ENCODE data around the gene NINJ1.

The NINJ1 gene, protein sequence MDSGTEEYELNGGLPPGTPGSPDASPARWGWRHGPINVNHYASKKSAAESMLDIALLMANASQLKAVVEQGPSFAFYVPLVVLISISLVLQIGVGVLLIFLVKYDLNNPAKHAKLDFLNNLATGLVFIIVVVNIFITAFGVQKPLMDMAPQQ

DNA sequence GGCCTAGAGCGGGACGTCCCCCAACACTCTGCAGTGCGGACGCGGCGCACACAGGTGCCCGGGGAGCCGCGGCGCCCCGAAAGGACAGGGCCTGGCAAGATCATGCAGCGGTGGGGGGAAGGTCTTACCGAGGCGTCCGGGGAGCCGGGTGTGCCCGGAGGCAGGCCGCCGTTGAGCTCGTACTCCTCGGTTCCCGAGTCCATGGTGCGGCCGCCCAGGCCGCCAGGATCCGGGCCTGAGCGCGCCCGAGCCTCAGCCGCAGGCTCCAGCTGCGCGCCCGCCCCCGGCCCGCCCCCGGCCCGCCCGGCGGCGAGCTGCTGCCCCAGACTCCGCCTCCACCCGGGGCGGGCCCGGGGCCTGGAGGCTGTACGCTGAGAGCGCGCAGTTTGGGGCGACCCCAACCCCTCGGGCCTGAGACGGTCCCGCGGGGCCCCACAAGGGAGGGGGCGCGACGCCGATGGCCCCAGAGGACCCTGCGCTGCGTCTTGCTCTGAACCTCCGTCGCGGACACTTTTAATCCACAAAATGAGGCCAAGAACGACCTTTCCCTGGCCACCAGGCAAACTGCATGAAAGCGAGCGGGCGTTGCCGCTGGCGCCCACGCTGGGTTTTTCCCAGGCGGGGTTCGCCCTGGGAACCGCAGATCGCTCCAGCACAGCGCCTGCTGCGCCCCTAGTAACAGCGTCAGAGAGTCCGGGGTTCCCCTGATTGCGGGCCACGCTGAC lies at the start of gene NINJ1:
Gene NINJ1 (minus strand): TSS at position 237 of the 725 bp plus-strand sequence. CDS start 34 bp downstream, at position 203.
- peak; percentile 64 for DNase-seq (ENCODE audit: extremely low spot score, insufficient read length, low read depth)
- FAIRE-seq, result peak; percentile 80

DNA sequence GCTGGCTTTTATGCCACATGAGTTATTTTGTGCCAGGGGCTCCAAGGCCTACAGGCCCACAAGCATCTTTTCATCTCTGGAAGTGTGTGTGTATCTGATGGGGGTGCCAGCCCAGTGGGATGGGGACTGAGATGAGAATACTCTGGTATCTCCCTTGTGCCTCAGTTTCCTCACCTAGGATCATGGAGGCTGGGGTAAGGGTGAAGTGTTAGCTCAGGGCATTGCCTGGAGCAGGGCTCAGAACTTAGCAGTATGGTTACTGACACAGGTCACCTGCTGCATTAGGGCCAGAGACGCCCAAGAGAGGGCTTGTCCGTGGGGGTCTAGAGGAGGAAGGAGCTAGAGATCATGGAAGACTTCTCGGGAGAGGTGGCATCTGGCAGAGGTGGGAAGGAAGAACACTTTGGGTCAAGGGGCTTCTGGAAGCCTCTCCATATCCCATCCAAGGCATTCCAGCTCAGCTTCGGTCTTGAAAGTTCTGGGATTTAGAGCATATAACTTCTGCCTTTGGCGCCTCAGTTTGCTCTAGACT lies 49.1 kb upstream of the NINJ1 start:
- FAIRE-seq (no peak), DNase-seq (ENCODE audit: extremely low spot score, insufficient read length, low read depth) (no peak)

DNA sequence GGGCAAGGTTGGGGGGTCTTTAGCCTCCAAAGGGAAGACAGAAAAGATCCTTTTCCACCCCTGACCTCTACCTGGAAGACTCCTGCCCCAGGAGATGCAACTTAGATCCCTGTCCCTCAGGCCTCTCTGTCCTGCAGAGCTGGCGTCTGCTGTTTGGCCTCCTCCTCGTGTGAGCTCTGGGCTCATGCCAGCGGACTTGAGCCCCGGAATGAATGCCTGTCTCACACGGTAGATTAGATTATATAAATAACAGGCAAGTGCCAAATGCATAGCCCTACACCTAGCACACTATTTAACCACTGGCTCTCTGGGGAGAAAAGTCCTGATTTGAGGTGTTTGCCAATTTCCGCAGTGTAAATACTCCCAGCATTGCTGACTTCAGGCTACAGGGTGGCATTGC lies 48.5 kb upstream of the NINJ1 start:
- DNase-seq (ENCODE audit: extremely low spot score, insufficient read length, low read depth) (no peak), FAIRE-seq (no peak)

DNA sequence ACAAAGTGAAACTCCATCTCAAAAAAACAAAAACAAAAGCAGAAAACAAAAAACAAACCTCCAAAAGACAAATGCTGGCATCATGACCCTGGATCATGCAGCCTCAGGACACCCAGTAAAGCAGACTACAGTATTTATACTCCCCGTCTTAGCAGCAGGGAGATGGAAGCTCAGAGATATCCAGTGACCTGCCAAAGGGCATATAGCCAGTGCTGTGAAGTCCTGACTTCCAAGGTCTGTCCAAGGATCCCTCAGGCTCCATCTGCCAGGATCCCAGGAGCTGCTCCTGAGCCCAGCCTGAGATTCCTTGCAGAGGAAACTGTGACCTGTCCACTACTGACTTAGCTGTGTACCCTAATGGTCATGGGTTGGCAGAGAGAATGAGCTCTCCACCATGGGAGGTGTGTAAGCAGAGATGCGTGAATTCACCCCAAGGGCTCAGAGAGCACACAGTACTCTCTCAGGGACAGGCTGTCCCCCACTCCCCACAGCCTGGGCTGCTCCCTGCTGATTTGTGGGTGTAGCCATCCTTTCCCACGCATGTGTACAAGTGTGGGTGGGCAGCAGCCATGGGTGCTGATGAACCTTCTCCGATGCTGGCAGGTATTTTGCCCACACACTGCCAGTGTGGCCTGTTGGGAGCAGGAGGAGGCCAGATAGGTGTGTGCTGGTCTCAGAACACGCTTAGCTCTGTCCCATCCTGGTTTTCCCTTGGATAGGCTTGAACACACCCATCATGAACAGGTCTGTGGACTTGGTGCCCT lies 47.8 kb upstream of the NINJ1 start:
- FAIRE-seq (no peak), DNase-seq (ENCODE audit: extremely low spot score, insufficient read length, low read depth) (no peak)

DNA sequence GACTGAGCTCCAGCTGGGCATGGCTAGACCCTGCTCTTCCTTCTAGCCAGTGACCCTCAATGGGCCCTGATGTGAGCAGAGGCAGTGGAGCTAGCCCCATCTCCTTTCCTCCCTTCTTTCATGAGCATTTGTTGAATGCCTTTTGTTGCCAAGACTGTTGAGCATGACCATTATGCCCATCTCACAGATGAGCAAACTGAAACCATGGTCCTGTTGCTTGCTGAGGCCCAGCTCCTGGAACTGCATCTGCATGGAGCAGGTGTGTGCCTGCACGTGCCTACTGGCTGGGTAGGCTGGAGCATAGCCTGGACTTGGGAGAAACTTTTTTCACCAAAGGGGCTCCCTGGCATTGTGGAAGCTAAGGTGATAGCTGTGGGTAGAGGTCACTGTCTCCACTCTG lies 46.9 kb upstream of the NINJ1 start:
- FAIRE-seq, result no peak
- DNase-seq (ENCODE audit: extremely low spot score, insufficient read length, low read depth), result no peak

DNA sequence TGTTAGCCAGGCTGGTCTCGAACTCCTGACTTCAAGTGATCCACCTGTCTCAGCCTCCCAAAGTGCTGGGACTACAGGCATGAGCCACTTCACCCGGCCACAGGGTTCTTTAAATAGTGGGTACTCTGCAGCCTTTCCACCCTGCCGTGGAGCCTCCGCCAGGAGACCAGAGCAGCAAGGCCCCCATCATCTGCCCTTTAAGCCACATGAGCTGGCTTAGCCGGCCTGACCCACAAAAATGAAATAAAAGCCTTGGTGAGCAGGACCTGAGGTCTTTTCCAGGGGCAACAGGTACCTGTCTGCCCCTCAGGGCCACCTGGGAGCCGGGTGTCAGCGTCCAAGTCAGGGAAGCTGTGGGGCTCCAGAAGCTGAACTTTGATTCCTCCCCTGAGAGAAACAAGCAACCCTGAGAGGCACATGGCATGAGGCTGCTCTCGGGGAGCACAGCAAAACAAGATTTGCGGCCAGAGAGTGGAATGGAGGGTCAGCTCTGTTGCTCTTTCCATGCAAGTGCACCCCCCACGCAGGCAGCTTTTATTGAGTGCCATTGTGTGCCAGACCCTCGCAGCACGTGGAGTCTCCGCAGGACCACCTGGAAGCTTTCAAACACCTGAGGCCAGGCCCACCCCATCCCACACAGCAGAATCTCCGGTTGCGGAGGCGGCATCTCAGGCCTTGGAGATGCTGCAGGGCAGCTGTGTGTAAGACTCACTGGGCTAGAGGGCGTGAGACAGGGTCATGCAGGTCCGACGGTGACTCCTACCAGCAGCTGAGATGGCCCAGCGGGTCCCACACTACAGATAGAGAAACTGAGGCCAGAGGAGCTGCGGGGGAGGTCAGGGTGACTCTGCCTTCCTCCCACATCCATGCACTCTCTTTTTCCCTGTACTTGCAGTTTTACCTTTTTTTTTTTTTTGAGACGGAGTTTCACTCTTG lies 45.1 kb upstream of the NINJ1 start:
- FAIRE-seq (no peak), DNase-seq (ENCODE audit: extremely low spot score, insufficient read length, low read depth) (no peak)

DNA sequence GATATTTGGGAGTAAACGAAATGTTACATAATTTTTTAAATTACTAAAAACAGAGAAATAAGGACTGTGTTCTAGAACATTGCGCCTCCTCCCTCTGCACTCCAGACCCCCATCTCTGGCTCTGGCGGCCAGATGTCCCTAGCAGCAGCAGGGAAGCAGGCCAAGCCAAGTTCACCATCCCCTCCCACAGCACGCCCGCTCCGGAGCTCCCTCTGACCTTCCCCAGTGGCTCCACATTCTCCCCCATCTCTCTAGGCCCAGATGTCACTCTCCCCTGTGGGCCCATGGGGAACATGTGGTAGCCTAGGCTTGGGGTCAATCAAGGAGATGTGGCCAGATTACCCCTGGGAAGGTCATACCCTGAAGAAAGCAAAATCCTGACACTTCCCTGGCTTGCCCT lies 43.6 kb upstream of the NINJ1 start:
- FAIRE-seq (no peak), DNase-seq (ENCODE audit: extremely low spot score, insufficient read length, low read depth) (no peak)

DNA sequence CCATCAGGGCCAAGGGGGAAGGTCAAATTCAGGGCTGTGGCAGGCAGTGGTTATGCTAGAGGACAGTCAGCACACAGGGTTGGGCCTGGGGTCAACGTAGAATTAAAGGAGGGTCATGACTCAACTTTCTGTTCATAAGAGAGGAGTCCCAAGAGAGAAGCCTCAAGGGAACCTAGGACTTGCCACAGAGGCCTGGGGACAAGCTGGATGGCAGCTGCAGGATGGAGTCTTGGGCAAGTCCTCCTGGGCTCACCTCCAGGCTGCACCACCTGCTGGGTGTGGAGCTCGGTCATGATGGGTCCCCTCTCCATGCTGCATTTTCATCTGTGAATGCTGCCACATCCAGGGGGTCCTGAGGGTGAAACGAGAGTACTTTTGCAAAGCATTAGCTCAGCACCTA lies 40.9 kb upstream of the NINJ1 start:
- DNase-seq (ENCODE audit: extremely low spot score, insufficient read length, low read depth), result no peak
- no peak for FAIRE-seq

DNA sequence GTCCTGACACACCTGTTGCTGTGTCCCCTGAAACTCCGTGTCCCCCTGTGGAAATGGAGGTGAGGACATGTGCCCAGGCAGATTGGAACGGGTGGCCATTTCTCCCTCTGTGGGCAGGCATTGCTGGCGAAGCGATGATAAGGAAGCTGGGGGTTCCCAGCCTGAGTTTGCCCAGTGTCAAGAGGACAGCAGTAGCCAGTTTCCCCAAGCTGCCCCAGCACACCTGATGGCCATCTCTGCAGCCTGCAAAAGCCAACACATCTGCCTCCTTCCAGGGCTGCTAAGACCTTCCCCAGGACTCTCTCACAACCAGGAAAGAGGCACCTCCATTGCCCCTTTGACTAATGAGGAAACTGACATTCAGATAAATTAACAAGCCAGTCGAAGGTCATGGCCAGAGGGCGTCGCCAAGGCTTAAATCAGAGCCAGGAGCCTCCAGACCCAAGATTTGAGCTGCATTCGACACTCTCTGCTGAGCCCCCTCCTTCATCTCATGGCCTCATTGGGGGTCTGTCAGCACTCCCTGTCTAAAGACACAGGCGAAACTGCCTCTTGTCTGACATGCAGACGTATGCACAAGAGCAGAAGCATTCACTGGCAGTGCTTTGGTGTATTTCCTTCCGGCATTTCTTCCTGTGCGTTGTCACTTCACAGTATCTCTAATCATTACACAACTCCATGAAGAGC lies 39.5 kb upstream of the NINJ1 start:
- DNase-seq (ENCODE audit: extremely low spot score, insufficient read length, low read depth) (no peak), FAIRE-seq (no peak)

DNA sequence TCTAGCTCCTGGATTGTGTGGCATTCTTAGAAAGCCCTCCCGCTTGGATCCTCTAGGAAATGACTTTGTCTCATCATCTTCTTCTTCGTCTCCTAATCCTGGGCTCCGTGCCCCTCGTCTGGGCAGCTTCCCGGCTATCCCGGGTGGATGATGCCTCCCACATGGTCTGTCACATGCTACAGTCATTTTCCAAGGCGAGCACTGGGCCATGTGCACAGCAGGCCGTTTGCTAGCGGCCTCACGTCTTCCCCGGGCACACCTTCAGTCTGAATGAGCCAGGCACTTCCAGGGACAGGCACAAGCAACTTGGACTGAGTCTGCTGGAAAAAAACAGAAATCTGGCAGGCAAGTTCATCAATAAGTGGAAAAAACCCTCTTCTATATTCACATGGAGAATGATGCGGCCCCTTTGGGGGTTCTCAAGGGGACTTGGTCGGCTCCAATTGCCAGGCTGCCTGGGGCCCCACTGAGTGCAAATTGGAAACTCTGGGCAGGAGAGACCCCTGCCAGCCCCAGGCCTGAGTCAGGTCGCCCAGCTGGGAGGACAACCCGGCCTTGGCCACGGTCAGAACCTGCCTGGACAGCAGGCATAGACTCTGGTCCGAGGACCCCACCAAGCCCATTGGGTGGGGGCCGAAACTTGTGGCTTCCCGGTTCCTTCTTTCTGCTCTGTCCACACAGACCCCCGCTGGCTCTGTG lies 38.8 kb upstream of the NINJ1 start:
- no peak for FAIRE-seq

DNA sequence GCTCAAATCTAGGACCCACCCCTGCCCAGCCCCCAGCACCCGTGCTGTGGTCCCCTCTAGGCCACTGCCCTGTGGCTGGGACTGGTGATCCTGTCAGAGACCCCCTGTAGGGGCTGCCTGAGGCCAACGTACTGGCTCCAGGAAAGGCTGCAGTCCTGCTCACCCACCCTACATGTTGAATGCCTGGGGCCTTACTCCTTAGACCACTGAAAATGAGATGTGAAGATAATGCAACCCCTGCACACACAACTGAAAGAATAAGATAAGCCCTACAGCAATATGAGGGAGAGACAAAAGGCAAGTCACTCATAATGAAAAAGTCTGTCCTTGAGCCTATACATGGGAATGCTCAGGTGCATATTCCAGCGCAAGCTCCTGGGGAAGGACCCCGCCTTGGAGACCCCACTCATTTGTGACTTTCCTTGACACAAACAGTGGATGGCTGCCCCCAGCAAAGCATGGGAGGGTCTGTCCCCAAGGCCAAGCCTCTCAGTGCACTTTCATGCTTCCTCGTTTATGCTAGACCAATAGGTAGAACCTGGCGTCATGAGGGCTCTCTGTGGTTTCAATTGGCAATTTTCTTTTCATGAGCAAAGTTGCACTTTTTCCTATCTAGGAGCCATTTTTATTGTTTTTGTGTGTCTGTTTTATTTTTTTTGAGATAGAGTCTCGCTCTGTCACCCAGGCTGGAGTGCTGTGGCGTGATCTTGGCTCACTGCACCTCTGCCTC lies 37.4 kb upstream of the NINJ1 start:
- no peak for FAIRE-seq

More for the DNA sequence above, 38.8 kb upstream of the NINJ1 start:
- no peak for DNase-seq (ENCODE audit: extremely low spot score, insufficient read length, low read depth)

DNA sequence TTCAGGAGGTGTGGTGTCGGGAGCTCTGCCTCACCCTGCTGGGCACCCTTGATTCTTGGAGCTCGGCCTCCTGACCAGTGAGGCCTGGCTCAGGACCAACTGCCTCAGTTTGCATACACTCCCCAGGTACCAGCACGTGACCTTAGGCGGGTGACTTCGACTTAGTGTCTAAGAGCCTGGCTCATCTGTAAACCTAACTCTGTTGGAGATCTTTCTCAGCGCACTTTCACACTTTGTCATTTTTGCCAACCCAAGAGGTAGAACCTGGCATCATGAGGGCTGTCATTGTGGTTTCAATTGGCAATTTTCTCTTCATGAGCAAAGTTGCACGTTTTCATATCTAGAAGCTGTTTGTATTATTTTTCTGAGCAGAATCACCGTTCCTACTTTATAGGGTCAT lies 36.5 kb upstream of the NINJ1 start:
- DNase-seq (ENCODE audit: extremely low spot score, insufficient read length, low read depth), result no peak
- no peak for FAIRE-seq

More for the DNA sequence above, 37.4 kb upstream of the NINJ1 start:
- DNase-seq (ENCODE audit: extremely low spot score, insufficient read length, low read depth), result no peak

DNA sequence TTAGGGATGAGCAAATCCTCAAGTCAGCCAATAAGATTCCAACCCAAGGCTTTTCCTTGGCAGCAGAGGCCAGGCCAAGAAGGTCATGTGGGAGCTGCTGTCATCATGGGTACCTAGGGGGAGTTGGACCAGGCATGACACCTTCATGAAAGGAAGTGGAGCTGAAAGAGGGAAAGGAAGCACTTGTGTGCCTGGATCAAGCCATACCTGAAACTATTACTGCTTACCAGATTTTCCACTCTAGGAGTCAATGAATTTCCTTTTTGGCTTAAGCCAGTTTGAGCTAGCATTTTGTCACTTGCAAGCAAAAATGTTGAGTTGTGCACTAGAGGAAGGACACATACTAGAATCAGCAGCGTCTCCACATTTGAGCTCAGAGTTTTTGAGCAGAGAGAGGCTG lies 35.4 kb upstream of the NINJ1 start:
- no peak for FAIRE-seq
- no peak for DNase-seq (ENCODE audit: extremely low spot score, insufficient read length, low read depth)

DNA sequence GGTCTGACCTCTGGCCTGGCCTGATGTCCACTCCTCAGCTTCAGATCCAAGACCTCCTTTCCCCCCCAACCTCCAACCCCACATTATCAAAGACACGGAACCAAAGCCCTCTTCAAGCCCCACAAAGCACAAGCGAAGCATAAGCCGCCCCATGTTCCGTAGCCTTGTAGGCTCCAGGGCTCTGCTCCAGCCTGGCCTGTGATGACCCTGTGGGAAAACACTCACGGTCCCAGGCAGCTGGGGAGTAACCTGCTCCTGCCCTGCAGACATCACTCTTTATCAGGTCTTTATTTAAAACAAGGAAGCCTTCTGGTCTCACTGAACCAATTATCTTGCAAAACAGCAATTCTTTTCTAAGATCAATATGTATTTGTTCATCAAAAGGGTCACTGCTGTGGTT lies 34.5 kb upstream of the NINJ1 start:
- DNase-seq (ENCODE audit: extremely low spot score, insufficient read length, low read depth), result no peak
- no peak for FAIRE-seq

DNA sequence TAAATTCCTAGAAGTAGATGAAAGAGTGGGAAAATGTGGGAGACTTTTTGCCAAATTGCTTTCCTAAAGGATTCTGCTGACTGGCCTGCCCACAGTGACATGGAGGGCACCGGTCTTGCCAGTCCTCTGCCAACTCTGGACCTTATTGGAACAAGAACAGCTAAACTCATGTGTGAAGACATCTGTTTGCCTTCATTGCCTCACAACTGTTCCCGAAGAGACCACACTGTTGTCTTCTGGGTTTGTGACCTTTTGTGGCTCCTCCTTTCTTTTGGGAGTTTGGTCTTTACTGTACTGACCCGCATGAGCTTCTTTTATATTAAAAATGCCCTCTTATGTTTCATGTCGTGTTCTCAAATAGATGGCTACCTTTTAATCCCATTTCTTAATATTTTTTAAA lies 33.8 kb upstream of the NINJ1 start:
- DNase-seq (ENCODE audit: extremely low spot score, insufficient read length, low read depth) (no peak), FAIRE-seq (no peak)

DNA sequence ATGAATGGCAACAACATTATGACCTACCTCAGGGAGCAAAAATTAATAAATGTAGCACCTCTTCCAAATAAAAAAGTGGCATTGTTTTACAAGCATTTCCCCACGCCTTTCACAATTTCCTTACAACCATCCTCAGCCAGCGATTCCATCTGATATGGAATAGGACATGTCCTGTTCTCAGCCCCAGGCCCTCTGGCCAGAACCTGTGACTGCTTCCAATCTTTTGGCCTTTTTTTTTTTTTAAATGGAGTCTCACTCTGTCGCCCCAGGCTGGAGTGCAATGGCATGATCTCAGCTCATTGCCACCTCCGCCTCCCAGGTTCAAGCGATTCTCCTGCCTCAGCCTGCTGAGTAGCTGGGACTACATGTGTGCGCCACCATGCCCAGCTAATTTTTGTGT lies 33.1 kb upstream of the NINJ1 start:
- FAIRE-seq (no peak), DNase-seq (ENCODE audit: extremely low spot score, insufficient read length, low read depth) (no peak)

DNA sequence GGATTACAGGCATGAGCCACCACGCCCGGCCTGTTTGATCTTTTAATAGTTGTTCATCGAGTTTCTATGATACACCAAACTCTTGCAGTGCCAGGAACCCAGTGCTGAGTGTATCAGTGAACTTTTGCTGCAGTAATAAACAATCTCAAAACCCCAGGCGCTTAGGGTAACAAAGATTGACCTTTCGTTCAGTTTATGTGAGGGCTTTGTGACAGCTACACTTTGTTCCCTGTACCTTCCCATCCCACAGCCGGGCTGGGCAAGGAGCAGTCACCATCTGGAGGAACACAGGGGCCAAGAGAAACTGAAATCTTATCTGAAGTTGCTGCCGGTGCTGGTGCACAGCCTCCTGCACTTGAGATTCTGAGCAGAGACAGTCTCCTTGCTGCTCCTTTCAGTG lies 32.6 kb upstream of the NINJ1 start:
- FAIRE-seq (no peak), DNase-seq (ENCODE audit: extremely low spot score, insufficient read length, low read depth) (no peak)

DNA sequence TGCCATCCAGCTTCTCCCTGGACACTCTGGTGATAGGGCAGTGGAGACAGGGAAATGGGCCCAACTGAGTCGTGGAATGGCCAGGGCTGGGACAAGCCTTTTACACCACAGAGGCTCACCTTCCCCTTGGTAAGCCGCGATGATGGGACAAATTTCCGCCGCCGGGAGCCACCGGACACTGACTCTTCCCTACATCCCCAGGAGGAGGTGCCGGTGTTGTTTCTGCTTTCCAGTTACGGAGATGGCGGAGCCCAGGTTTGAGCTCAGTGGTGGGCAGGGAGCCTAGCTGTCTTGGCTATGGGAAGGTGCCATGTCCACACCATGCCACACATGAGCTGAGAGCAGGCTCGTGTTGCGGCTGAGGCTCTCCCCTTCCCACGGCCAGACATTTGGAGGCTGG lies 30.0 kb upstream of the NINJ1 start:
- no peak for DNase-seq (ENCODE audit: extremely low spot score, insufficient read length, low read depth)
- no peak for FAIRE-seq

All from GM18507 (cell line).